DND-41 (cell line): ENCODE data around the gene FAT1.

Source experiments
- EZH2 ChIP-seq: IDR thresholded peaks from 3 replicates; pipeline ENCODE4 v1.6.1; 2012; ENCODE audit warnings: borderline replicate concordance, low read depth, mild to moderate bottlenecking, moderate library complexity, low read length, inconsistent platforms; ENCODE audit not compliant: severe bottlenecking
- TF ChIP-seq, protein P1 (sequence below): IDR thresholded peaks from 2 replicates; pipeline ENCODE4 v1.5.1; 2012; ENCODE audit warnings: borderline replicate concordance, low read length, moderate library complexity, mild to moderate bottlenecking; ENCODE audit not compliant: poor library complexity, severe bottlenecking; ENCODE audit errors: extremely low read depth

DNA sequence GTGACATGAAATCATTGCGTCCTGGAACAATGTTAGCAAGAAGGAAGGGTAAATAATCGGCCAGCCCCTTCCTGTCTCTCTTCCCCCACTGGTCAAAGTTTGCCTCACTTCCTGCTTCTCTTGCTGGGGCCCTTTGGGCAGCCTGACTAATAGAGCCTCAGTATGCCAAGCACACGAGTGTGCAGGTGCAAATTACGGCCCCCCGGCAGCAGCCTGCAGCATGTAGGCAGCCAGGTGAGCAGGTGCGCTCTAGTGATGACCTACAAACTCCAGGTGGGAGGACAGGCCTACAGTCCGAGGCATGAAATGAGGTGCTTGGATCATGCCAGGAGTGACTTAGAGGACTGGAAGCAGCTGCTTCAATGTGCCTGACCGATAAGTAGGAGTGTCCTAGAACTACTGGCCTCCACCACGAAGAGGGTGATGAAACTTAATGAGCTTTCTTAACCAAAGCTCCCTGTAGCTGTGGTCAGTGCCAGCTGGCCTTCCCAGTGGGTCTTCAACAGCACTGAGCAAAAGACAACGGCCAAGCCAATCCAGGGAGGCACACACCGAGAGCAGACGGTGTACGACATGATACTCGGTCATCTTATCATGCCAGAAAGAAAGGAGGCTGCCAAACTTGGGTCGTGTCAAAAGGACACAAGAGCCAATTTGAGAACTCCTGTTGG is 26.1 kb upstream of the FAT1 start:
- TF ChIP-seq, protein P1, sequence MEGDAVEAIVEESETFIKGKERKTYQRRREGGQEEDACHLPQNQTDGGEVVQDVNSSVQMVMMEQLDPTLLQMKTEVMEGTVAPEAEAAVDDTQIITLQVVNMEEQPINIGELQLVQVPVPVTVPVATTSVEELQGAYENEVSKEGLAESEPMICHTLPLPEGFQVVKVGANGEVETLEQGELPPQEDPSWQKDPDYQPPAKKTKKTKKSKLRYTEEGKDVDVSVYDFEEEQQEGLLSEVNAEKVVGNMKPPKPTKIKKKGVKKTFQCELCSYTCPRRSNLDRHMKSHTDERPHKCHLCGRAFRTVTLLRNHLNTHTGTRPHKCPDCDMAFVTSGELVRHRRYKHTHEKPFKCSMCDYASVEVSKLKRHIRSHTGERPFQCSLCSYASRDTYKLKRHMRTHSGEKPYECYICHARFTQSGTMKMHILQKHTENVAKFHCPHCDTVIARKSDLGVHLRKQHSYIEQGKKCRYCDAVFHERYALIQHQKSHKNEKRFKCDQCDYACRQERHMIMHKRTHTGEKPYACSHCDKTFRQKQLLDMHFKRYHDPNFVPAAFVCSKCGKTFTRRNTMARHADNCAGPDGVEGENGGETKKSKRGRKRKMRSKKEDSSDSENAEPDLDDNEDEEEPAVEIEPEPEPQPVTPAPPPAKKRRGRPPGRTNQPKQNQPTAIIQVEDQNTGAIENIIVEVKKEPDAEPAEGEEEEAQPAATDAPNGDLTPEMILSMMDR, result no peak
- no peak for TF ChIP-seq EZH2
